Neutrophil (primary cell): ENCODE measurements around the gene PTGFRN.

Source experiments
- H3K27ac ChIP-seq: fragments of 200-600 bp; sonication (generic); 2 replicates; pipeline ENCODE4 v1.5.1; 2016; ENCODE audit warnings: mild to moderate bottlenecking, moderate library complexity
- H3K27me3 ChIP-seq: fragments of 200-600 bp; sonication (generic); 2 replicates; pipeline ENCODE4 v1.6.0; 2016; ENCODE audit warnings: mild to moderate bottlenecking
- H3K36me3 ChIP-seq: fragments of 200-600 bp; sonication (generic); 2 replicates; pipeline ENCODE4 v1.5.1; 2017
- H3K4me1 ChIP-seq, 2 experiments: fragments of 200-600 bp in 1 of 2; sonication (generic) in 1 of 2; 1 replicate in 1 of 2; 2 replicates in 1 of 2; pipeline versions ENCODE4 v1.5.1 to v1.6.1; 2013 to 2016; ENCODE audit warnings: low read depth in 1 of 2, low read length in 1 of 2, mild to moderate bottlenecking in 1 of 2, moderate library complexity in 1 of 2; ENCODE audit not compliant: control insufficient read depth in 1 of 2, insufficient read depth in 1 of 2
- H3K4me3 ChIP-seq, 2 experiments: fragments of 200-600 bp in 1 of 2; sonication (generic) in 1 of 2; 1 replicate in 1 of 2; 2 replicates in 1 of 2; pipeline ENCODE4 v1.5.1; 2013 to 2016; ENCODE audit warnings: low read depth in 1 of 2, low read length in 1 of 2, mild to moderate bottlenecking in 1 of 2, moderate library complexity in 1 of 2
- H3K9me3 ChIP-seq: fragments of 200-600 bp; sonication (generic); 2 replicates; pipeline ENCODE4 v1.5.1; 2016
- TF ChIP-seq, protein P1 (sequence below): fragments of 200-600 bp; sonication (generic); IDR thresholded peaks from 2 replicates; pipeline ENCODE4 v1.5.1; 2016; ENCODE audit warnings: antibody characterized with exemption

The PTGFRN gene

DNA sequence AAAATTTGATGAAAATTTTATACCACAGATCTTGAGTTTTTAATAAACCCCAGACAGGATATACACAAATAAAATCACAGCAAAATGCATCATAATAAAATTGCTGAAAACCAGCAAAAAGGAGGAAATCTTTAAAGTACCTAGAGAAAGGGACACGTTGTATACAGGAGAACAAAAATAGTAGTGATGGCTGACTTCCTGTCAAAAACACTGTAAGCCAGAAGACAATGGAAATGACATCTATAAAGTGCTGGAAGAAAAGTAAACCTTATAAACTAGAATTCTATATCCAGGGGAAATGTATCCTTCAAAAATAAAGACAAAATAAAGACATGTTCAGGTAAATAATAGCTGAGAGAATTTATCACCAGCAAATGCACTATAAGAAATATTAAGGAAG is 14.6 kb upstream of the PTGFRN start:
- TF ChIP-seq, protein P1, sequence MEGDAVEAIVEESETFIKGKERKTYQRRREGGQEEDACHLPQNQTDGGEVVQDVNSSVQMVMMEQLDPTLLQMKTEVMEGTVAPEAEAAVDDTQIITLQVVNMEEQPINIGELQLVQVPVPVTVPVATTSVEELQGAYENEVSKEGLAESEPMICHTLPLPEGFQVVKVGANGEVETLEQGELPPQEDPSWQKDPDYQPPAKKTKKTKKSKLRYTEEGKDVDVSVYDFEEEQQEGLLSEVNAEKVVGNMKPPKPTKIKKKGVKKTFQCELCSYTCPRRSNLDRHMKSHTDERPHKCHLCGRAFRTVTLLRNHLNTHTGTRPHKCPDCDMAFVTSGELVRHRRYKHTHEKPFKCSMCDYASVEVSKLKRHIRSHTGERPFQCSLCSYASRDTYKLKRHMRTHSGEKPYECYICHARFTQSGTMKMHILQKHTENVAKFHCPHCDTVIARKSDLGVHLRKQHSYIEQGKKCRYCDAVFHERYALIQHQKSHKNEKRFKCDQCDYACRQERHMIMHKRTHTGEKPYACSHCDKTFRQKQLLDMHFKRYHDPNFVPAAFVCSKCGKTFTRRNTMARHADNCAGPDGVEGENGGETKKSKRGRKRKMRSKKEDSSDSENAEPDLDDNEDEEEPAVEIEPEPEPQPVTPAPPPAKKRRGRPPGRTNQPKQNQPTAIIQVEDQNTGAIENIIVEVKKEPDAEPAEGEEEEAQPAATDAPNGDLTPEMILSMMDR: no peak
- Histone ChIP-seq H3K27ac (no peak overlapping the region), H3K36me3 (no peaks in the 10 kb centered on the region), H3K4me3 (no peak overlapping the region), H3K27me3 (no peaks in the 10 kb centered on the region), H3K4me1 (no peaks in the 10 kb centered on the region), H3K9me3 (no peaks in the 10 kb centered on the region)

DNA sequence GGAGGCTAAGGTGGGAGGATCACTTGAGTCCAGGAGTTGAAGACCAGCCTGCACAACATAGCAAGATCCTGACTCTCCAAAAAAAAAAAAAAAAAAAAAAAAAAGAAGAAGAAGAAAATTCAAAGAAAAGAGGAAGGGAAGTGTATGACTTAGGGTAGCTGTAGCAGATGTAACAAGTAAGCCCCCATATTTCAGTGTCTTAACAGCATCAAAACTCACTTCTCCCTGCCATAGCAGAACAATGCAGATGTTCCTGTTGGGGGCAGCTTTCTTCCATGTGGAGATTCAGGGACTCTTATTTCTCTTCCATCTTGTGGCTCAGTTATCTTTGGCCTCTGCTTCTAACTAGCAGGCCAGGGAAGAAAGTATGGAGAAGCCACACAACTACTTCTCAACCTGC is 10.2 kb upstream of the PTGFRN start:
- TF ChIP-seq, protein P1: no peak
- no peaks in the 10 kb centered on the region for H3K36me3 ChIP-seq
- no peaks in the 10 kb centered on the region for H3K4me1 ChIP-seq
- H3K9me3 ChIP-seq: no peaks in the 10 kb centered on the region
- no peak overlapping the region for H3K27ac ChIP-seq
- H3K4me3 ChIP-seq: no peak overlapping the region
- peaks cover 30% of the 10 kb centered on the region for H3K27me3 ChIP-seq

- Histone ChIP-seq H3K9me3 (no peaks in the 10 kb centered on the region), H3K36me3 (no peaks in the 10 kb centered on the region), H3K27ac (no peak overlapping the region), H3K4me3 (no peak overlapping the region), H3K4me1 (no peaks in the 10 kb centered on the region), H3K27me3 (peaks cover 42% of the 10 kb centered on the region)
- TF ChIP-seq, protein P1: no peak
Measured at GRCh38 chr1:116900471-116901365, 9.0 kb upstream of the PTGFRN start.

- TF ChIP-seq, protein P1: no peak
- H3K27me3 ChIP-seq: peaks cover 52% of the 10 kb centered on the region
- H3K36me3 ChIP-seq: no peaks in the 10 kb centered on the region
- no peak overlapping the region for H3K4me3 ChIP-seq
- H3K4me1 ChIP-seq: no peaks in the 10 kb centered on the region
- no peak overlapping the region for H3K27ac ChIP-seq
- no peaks in the 10 kb centered on the region for H3K9me3 ChIP-seq
Measured at GRCh38 chr1:116902027-116902426, 7.7 kb upstream of the PTGFRN start.

- no peak overlapping the region for H3K4me3 ChIP-seq
- no peaks in the 10 kb centered on the region for H3K36me3 ChIP-seq
- no peak overlapping the region for H3K27ac ChIP-seq
- TF ChIP-seq, protein P1: no peak
- H3K4me1 ChIP-seq: no peaks in the 10 kb centered on the region
- no peaks in the 10 kb centered on the region for H3K9me3 ChIP-seq
- H3K27me3 ChIP-seq: peaks cover 60% of the 10 kb centered on the region
Measured at GRCh38 chr1:116902723-116903383, 6.9 kb upstream of the PTGFRN start.
